Hepatic stellate cell (primary cell): ENCODE measurements around the gene SPRY1.

ENCODE experiments used
- DNase-seq: peaks from one replicate; pipeline ENCODE4 v3.0.0; 2011; ENCODE audit warnings: low spot score

The SPRY1 gene, protein sequence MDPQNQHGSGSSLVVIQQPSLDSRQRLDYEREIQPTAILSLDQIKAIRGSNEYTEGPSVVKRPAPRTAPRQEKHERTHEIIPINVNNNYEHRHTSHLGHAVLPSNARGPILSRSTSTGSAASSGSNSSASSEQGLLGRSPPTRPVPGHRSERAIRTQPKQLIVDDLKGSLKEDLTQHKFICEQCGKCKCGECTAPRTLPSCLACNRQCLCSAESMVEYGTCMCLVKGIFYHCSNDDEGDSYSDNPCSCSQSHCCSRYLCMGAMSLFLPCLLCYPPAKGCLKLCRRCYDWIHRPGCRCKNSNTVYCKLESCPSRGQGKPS

DNA sequence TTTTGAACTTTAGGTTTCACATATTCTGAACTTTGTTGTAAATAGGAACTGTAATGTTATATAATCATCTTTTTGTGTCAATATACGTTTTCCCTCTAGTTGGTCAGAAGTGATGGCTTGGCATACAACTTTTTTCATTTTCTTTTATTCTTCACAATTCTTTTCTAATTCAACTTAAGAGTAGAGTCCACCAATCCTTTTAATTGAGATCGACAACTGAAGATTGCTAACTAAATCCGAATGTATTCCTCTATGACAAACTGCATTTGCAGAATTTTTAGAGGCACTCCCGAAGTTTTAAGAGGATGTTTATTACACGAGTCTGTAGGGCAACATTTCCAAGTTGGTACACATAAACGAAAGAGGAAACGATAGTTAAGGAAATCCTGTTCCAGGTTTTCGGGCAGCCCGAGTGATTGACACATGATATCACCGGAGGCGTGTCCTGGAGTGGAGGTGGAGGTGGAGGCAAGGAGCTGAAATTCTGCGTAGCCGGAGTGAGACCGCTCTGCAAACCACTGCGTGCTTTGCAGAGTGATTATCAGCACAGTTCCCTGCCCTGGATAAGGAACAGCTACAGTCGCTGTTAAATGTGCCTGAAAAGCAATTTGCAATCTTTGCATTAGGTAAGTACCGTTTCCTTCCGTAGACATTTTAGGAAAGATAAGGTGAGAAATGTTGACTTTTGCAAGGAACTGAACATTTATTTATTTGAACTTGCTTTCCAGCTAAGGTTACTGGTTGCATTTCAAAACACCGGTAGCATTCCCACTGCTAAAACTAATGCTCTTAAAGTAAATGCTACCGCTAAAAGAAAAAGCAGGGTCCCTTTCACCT lies at the start of gene SPRY1:
TSS of gene SPRY1 (plus strand) at position 489 of the 837 bp plus-strand sequence. CDS start 4,797 bp downstream, outside the sequence.
- DNase-seq, result peak; percentile 77

DNA sequence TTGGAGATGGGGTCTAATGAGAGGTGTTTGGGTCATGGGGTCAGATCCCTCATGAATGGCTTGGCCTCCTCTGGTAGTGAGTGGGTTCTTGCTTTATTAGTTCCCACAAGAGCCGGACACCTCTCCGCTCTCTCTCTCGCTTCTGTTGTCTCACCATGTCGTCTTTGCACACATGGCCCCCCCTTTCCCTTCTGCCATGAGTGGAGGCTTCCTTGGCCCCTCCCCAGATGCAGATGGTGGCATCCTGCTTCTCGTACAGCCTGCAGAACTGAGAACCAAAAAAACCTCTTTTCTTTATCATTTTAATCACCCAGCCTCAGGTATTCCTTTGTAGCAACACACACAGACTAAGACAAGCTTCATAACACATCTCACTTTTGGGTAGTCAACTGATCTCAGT lies 49.6 kb upstream of the SPRY1 start:
- DNase-seq, result no peak

DNA sequence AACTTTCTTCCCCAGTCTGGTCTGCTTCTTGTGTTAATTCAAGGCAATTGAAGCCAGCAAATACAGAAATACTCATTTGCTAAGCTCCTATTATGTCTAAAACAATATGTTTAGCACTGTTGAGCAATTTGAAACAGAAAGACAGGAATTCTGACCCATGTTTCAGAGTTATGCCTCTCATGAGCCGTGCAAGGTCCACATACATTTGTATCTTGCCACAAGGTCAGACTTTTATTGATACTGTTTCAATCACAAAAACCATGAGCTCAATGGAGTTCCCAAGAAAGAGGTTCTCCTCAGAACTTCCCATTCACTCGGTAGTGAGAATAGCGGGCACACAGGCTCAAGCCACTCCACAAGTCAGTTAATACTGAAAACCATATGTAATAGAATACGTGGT lies 47.6 kb upstream of the SPRY1 start:
- DNase-seq, result no peak

- no peak for DNase-seq
These were observed 47.0 kb upstream of the SPRY1 start for GRCh38 chr4:123349421-123350190.

- DNase-seq, result no peak
These were observed 46.4 kb upstream of the SPRY1 start for GRCh38 chr4:123350191-123350544.

- no peak for DNase-seq
These were observed 45.9 kb upstream of the SPRY1 start for GRCh38 chr4:123350726-123351125.

DNA sequence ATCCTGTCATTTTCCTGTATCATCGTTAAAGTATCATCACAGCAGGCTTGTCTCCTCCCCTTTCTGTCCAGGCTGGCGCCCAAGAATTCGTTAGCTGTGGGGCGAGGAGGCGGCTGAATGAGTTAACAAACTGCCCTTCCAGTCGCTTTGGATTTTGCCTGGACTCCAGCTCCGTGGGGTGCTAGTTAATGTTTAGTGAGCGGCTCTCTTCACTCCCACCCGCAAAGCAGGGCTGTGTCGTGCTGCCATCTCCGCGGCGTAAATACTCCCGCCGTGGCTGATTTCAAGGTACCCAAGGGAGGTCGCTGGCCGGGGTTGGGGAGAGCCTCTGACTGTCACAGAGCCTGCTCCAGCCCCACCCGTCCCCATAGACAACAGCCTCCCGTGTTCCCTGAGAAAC lies 44.9 kb upstream of the SPRY1 start:
- no peak for DNase-seq

GRCh38 chr4:123352240-123352945 lies 44.2 kb upstream of the SPRY1 start:
- no peak for DNase-seq

GRCh38 chr4:123352966-123353365 lies 43.6 kb upstream of the SPRY1 start:
- no peak for DNase-seq

- no peak for DNase-seq
These were observed 42.9 kb upstream of the SPRY1 start for GRCh38 chr4:123353656-123354055.

- DNase-seq, result no peak
These were observed 41.9 kb upstream of the SPRY1 start for GRCh38 chr4:123354701-123355100.

GRCh38 chr4:123356921-123357320 lies 39.7 kb upstream of the SPRY1 start:
- DNase-seq, result no peak

GRCh38 chr4:123359449-123360315 lies 36.9 kb upstream of the SPRY1 start:
- DNase-seq, result no peak

- DNase-seq, result peak; percentile 52
These were observed 35.3 kb upstream of the SPRY1 start for GRCh38 chr4:123361195-123361861.

DNA sequence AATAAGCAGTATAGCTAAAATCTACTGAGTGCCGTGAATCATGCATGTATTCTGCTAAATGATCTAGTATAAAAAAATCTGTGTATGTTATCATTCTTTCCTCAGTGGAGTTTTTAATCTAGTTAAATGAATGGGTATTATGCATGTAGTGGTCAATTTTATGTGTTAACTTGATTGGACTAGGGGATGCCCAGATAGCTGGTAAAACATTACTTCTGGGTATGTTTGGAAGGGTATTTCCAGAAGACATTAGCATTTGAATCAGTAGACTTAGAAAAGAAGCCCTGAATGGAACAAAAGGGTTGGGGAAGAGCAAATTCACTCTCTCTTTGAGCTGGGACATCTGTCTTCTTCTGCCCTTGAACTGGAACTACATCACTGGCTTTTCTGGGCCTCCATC lies 34.5 kb upstream of the SPRY1 start:
- DNase-seq, result no peak

GRCh38 chr4:123363729-123364128 lies 32.9 kb upstream of the SPRY1 start:
- no peak for DNase-seq

- DNase-seq, result no peak
These were observed 31.7 kb upstream of the SPRY1 start for GRCh38 chr4:123364906-123365305.

DNA sequence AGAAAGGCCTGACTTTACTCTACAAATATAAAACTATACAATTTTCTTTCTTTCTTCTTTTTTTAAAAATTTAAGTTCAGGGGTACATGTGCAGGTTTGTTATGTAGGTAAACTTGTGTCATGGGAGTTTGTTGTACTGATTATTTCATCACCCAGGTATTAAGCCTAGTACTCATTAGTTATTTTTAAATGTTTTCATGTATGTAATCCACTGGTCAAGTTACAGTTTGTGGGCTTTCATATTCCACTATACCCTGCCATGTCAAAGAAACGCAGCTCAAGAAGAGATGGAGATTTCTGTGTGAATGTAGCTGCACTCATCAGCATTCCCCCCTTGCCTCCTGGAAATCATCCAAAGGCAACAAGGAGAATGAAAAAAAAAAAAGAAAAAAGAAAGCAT lies 31.2 kb upstream of the SPRY1 start:
- DNase-seq, result no peak

DNA sequence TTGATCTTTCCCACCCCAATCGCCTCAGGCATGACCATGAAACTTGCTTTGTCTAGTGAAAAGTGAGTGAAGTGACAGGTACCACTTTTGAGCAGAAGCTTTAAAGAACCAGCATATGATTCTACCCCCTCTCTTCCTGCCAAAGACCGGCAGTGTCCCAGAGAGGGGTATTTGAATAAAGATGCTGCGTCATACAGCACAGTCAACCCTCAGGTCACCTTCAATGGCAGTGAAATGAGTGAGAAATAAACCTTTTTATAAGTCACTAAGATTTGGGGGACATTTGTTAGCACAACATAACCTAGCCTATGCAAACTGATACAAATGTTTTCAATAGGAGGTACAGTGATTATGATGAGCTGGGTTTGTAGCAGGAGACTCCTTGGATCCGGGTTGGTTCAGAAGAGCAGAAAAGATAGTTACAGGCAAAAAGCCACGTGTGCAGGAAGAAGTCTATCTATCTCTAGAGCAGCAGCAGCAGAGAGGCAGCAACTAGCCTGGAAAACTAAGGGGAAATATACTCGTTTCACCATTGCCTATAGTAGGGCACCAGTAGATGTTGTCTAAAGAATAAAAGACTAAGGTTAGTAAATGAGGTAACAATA lies 30.3 kb upstream of the SPRY1 start:
- no peak for DNase-seq

DNA sequence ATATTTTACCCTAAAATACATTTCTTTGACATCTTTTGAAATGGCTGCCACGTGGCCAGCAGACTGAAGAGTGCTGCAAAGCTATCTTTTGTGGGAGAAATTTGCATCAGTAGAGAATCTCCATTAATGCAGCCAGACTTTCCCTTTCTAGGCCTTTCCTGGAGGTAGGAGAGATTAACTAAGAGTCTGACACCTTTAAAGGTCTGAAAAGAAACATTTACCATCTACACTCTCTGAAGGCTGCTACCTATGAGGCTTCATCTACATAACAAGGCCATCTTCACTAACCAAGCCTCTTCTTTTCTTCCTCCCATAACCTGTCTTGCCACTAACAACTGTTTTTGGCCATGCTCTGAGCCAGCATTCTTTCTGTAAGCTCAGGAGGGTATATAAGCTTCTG lies 17.8 kb upstream of the SPRY1 start:
- no peak for DNase-seq
